ENCODE measurements around the gene DNAJB2. TPM values are rescaled to one million over a fixed set of nuclear protein-coding genes. Genes with fewer than 3 reads are reported as not detected.
"Not testable (repeated sequence)": the region's sequence is repeated elsewhere in the genome, so short reads cannot be mapped to it uniquely, and the experiment has no call there.

The DNAJB2 gene
- total RNA-seq, 4 donors from 2014 or later = 22.7 to 95.0 (median 54.3) TPM

GRCh38 chr2:219286436-219287115 is 7.4 kb downstream of the DNAJB2 start:
- Histone ChIP-seq H3K9me3 (no peaks in the 10 kb centered on the region), H3K27me3 (no peaks in the 10 kb centered on the region), H3K4me3 (no peak overlapping the region), H3K4me1 (peaks cover 0 to 9% (median 5%) of the 10 kb centered on the region in 4 donors), H3K36me3 (peaks cover 0 to 3% (median 0%) of the 10 kb centered on the region in 4 donors), H3K27ac (peak overlapping the region in 1 of 4 donors; percentile 17)
- WGBS, 2 donors (ENCODE audit: low coverage in 1 of 2) = 85% methylated on average over 12 of the region's 12 CpGs; no CpG with 5 or more reads in 1 of the 2 donors
- DNase-seq = no peak
- in situ Hi-C loops (cut with MboI; ENCODE audit: low pct_ligation_motif_present in 1 of 4, low pct_unique_long_range_greater_than_20kb in 1 of 4, low sequenced_read_pairs in 3 of 4) = loop anchor here in 1 of 4 donors (25.0 kb wide), 1 partner anchor 124 kb away; the partner anchor contains the start of genes NHEJ1 and SLC23A3
- TF ChIP-seq POLR2AphosphoS5 (IDR thresholded peaks at IDR 0.05) (no peak), EP300 (IDR thresholded peaks at IDR 0.05; ENCODE audit: low read depth) (no peak), POLR2A (IDR thresholded peaks at IDR 0.05) (no peak)
- TF ChIP-seq, protein P1, sequence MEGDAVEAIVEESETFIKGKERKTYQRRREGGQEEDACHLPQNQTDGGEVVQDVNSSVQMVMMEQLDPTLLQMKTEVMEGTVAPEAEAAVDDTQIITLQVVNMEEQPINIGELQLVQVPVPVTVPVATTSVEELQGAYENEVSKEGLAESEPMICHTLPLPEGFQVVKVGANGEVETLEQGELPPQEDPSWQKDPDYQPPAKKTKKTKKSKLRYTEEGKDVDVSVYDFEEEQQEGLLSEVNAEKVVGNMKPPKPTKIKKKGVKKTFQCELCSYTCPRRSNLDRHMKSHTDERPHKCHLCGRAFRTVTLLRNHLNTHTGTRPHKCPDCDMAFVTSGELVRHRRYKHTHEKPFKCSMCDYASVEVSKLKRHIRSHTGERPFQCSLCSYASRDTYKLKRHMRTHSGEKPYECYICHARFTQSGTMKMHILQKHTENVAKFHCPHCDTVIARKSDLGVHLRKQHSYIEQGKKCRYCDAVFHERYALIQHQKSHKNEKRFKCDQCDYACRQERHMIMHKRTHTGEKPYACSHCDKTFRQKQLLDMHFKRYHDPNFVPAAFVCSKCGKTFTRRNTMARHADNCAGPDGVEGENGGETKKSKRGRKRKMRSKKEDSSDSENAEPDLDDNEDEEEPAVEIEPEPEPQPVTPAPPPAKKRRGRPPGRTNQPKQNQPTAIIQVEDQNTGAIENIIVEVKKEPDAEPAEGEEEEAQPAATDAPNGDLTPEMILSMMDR (IDR thresholded peaks at IDR 0.05) = no peak
- intact Hi-C loops (cut with DNase I; ENCODE audit: low total_unique reads) = no loop called here

DNA sequence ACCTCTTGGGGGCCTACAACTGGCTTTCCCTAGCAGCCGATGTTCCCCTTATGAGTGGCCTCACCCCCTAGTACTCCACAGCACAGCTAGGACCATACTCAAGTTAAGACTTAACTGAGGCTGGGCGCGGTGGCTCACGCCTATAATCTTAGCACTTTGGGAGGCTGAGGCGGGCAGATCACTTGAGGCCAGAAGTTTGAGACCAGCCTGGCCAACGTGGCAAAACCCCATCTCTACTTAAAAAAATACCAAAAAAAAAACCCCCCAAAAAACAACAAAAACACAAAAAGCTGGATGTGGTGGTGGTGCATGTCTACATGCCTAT is 7.9 kb downstream of the DNAJB2 start:
- in situ Hi-C loops (cut with MboI; ENCODE audit: low pct_ligation_motif_present in 1 of 4, low pct_unique_long_range_greater_than_20kb in 1 of 4, low sequenced_read_pairs in 3 of 4) = loop anchor here in 1 of 4 donors (25.0 kb wide), 1 partner anchor 125 kb away; the partner anchor contains the start of genes NHEJ1 and SLC23A3
- H3K4me1 ChIP-seq; H3K36me3 ChIP-seq; intact Hi-C loops (cut with DNase I; ENCODE audit: low total_unique reads); DNase-seq; H3K27me3 ChIP-seq; H3K9me3 ChIP-seq; H3K4me3 ChIP-seq: not testable (repeated sequence)
- WGBS, 2 donors (ENCODE audit: low coverage in 1 of 2) = 94% methylated on average over 6 of the region's 6 CpGs; no CpG with 5 or more reads in 1 of the 2 donors
- H3K27ac ChIP-seq = peak overlapping the region in 1 of 4 donors; percentile 17

DNA sequence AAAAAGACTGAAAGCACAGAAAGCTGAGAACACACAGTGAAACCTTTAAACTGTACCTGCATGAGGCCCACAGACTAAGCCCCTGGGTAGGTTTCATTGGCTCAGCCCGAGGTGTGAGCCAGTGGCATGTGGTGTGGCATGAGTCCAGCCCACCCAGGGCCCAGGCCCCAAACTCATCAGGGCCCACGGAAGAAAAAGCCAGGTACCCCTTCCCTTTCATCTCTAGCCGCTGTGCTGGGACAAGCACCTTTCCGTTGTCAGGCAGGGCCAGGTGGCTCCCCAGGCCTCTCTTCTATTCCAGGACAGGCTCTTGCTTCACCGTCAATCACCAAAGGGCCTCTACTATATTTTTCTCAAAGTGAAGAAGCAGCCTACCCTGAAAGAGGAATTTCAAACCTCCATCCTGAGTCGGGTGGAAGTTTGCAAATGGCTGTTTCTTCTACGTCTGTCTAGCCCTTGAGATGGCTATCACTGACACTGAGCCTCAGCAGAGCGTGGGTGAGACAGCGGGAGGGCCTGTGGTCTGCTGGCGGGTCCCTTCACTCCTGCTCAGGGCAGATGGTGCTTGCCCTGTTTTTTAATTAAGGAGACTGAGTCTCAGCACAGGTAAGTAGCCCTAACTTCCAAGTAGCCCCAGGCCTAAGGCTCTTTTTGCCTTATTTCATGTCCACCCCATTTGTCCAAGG is 8.6 kb downstream of the DNAJB2 start:
- intact Hi-C loops (cut with DNase I; ENCODE audit: low total_unique reads) = no loop called here
- in situ Hi-C loops (cut with MboI; ENCODE audit: low pct_ligation_motif_present in 1 of 4, low pct_unique_long_range_greater_than_20kb in 1 of 4, low sequenced_read_pairs in 3 of 4) = loop anchor here in 1 of 4 donors (25.0 kb wide), 1 partner anchor 125 kb away; the partner anchor contains the start of genes NHEJ1 and SLC23A3
- Histone ChIP-seq H3K9me3 (no peaks in the 10 kb centered on the region), H3K4me3 (no peak overlapping the region), H3K27ac (no peak overlapping the region), H3K27me3 (no peaks in the 10 kb centered on the region), H3K36me3 (no peaks in the 10 kb centered on the region), H3K4me1 (peaks cover 0 to 9% (median 5%) of the 10 kb centered on the region in 4 donors)
- 71 to 87% methylated on average over 2 to 10 of the region's 10 CpGs for WGBS, 2 donors (ENCODE audit: low coverage in 1 of 2)
- TF ChIP-seq EP300 (IDR thresholded peaks at IDR 0.05; ENCODE audit: low read depth) (no peak), POLR2A (IDR thresholded peaks at IDR 0.05) (no peak), POLR2AphosphoS5 (IDR thresholded peaks at IDR 0.05) (no peak)
- TF ChIP-seq, protein P1 (IDR thresholded peaks at IDR 0.05) = no peak
- DNase-seq = no peak

DNA sequence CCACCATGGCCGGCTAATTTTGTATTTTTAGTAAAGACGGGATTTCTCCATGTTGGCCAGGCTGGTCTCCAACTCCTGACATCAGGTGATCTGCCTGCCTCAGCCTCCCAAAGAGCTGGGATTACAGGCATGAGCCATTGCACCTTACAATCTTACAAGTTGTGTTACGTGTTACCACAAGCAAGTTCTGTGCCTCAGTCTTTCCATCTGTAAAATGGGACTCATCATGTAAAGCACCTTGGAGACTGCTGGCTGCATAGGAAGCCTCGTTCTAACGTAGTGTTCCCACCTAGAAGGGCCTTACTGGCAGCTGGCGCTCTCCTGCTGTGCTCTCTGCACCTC is 10.0 kb downstream of the DNAJB2 start:
- in situ Hi-C loops (cut with MboI; ENCODE audit: low pct_ligation_motif_present in 1 of 4, low pct_unique_long_range_greater_than_20kb in 1 of 4, low sequenced_read_pairs in 3 of 4) (loop anchor here in 1 of 4 donors (25.0 kb wide), 1 partner anchor 127 kb away; the partner anchor contains the start of genes NHEJ1 and SLC23A3), intact Hi-C loops (cut with DNase I; ENCODE audit: low total_unique reads) (no loop called here)
- Histone ChIP-seq H3K9me3 (no peaks in the 10 kb centered on the region), H3K27me3 (no peaks in the 10 kb centered on the region), H3K4me3 (no peak overlapping the region), H3K4me1 (peaks cover 0 to 13% (median 6%) of the 10 kb centered on the region in 4 donors), H3K27ac (peak overlapping the region in 3 of 4 donors; percentile 46 to 59 (median 50)), H3K36me3 (no peaks in the 10 kb centered on the region)
- TF ChIP-seq POLR2A (IDR thresholded peaks at IDR 0.05) = no peak
- WGBS, 2 donors (ENCODE audit: low coverage in 1 of 2) = 74 to 80% methylated on average over 3 to 6 of the region's 6 CpGs
- no peak for DNase-seq
